ENCODE data around the gene MMRN2. TPM values are rescaled to one million over a fixed set of nuclear protein-coding genes. Genes with fewer than 3 reads are reported as not detected.
"Not testable (repeated sequence)": the region's sequence is repeated elsewhere in the genome, so short reads cannot be mapped to it uniquely, and the experiment has no call there.

MMRN2 gene
- total RNA-seq, 1 experiment from 2014 or later = 13.4 TPM

GRCh38 chr10:86937502-86938154, 19.8 kb downstream of the MMRN2 start:
- intact Hi-C loops (cut with micrococcal nuclease; ENCODE audit: unreplicated experiment) = loop anchor here (2.0 kb wide), 1 partner anchor 249 kb away; no protein-coding TSS in a partner anchor
- H3F3A ChIP-seq (ENCODE audit: insufficient read depth, low read depth) = peaks cover 4% of the 10 kb centered on the region; the same call in 1 of the 2 replicates
- no peaks in the 10 kb centered on the region for H3K27me3 ChIP-seq (ENCODE audit: insufficient read depth, low read depth)
- BruUV-seq (replicated peaks) = no TSS peak
- peaks cover 8% of the 10 kb centered on the region; the same call in 1 of the 2 replicates for H3K4me1 ChIP-seq (replicated peaks; ENCODE audit: insufficient read depth)
- no peak for DNase-seq
- H3K79me2 ChIP-seq (ENCODE audit: low read depth) = no peaks in the 10 kb centered on the region
- ChIA-PET POLR2A (ENCODE audit: unreplicated experiment) (no interaction called here), CTCF (interaction anchor here (0.6 to 1.0 kb wide), 2 partner anchors 22 to 409 kb away, joined by 3 read pairs; no protein-coding TSS in a partner anchor)
- no peak overlapping the region for H2AFZ ChIP-seq
- H3K4me3 ChIP-seq = no peak overlapping the region
- no peak overlapping the region for H3K27ac ChIP-seq
- H3K9me2 ChIP-seq (ENCODE audit: insufficient read depth) = no peaks in the 10 kb centered on the region
- H3K4me2 ChIP-seq = no peak overlapping the region
- H3K9me3 ChIP-seq (ENCODE audit: insufficient read depth, low read depth) = no peaks in the 10 kb centered on the region
- TF ChIP-seq EZH2 (IDR thresholded peaks at IDR 0.05; ENCODE audit: low read depth) (no peak), CTCF (conservative IDR thresholded peaks at IDR 0.05) (no peak)
- no peaks in the 10 kb centered on the region for H4K20me1 ChIP-seq (ENCODE audit: insufficient read depth)
- H3K36me3 ChIP-seq (ENCODE audit: low read depth) = no peaks in the 10 kb centered on the region

GRCh38 chr10:86936661-86937501, 20.5 kb downstream of the MMRN2 start:
- no peaks in the 10 kb centered on the region for H3K36me3 ChIP-seq (ENCODE audit: low read depth)
- no peaks in the 10 kb centered on the region for H3K9me2 ChIP-seq (ENCODE audit: insufficient read depth)
- TF ChIP-seq EZH2 (IDR thresholded peaks at IDR 0.05; ENCODE audit: low read depth) (no peak), CTCF (conservative IDR thresholded peaks at IDR 0.05) (no peak)
- H3K79me2 ChIP-seq (ENCODE audit: low read depth) = no peaks in the 10 kb centered on the region
- BruUV-seq (replicated peaks) = no TSS peak
- no peak overlapping the region for H3K27ac ChIP-seq
- H3F3A ChIP-seq (ENCODE audit: insufficient read depth, low read depth) = peaks cover 4% of the 10 kb centered on the region; the same call in 1 of the 2 replicates
- no peak overlapping the region for H3K4me2 ChIP-seq
- H4K20me1 ChIP-seq (ENCODE audit: insufficient read depth) = no peaks in the 10 kb centered on the region
- H2AFZ ChIP-seq = no peak overlapping the region
- ChIA-PET POLR2A (ENCODE audit: unreplicated experiment) (no interaction called here), CTCF (interaction anchor here (0.6 kb wide), 1 partner anchor 409 kb away, joined by 3 read pairs; no protein-coding TSS in a partner anchor)
- no peaks in the 10 kb centered on the region for H3K27me3 ChIP-seq (ENCODE audit: insufficient read depth, low read depth)
- no peak for DNase-seq
- peaks cover 11% of the 10 kb centered on the region for H3K4me1 ChIP-seq (replicated peaks; ENCODE audit: insufficient read depth)
- no peak overlapping the region for H3K4me3 ChIP-seq
- intact Hi-C loops (cut with micrococcal nuclease; ENCODE audit: unreplicated experiment) = no loop called here
- H3K9me3 ChIP-seq (ENCODE audit: insufficient read depth, low read depth) = no peaks in the 10 kb centered on the region

GRCh38 chr10:86934162-86934711, 23.2 kb downstream of the MMRN2 start:
- H3K4me3 ChIP-seq; intact Hi-C loops (cut with micrococcal nuclease; ENCODE audit: unreplicated experiment); H3K9me3 ChIP-seq (ENCODE audit: insufficient read depth, low read depth); CTCF ChIA-PET; H3K9me2 ChIP-seq (ENCODE audit: insufficient read depth); H3F3A ChIP-seq (ENCODE audit: insufficient read depth, low read depth); BruUV-seq (replicated peaks); H4K20me1 ChIP-seq (ENCODE audit: insufficient read depth); H3K36me3 ChIP-seq (ENCODE audit: low read depth); H3K27ac ChIP-seq; H2AFZ ChIP-seq; H3K27me3 ChIP-seq (ENCODE audit: insufficient read depth, low read depth); H3K79me2 ChIP-seq (ENCODE audit: low read depth); H3K4me2 ChIP-seq: not testable (repeated sequence)
- POLR2A ChIA-PET (ENCODE audit: unreplicated experiment) = interaction anchor here (0.8 kb wide), 1 partner anchor 158 kb away, joined by 12 read pairs; no protein-coding TSS in a partner anchor
- DNase-seq = peak in 1 of 2 experiments; percentile 49
- H3K4me1 ChIP-seq (replicated peaks; ENCODE audit: insufficient read depth) = peaks cover 18% of the 10 kb centered on the region

All from PC-9 (cell line).